Right renal pelvis (tissue), 4 donors: ENCODE measurements around the gene KDELR3. TPM values are rescaled to one million over a fixed set of nuclear protein-coding genes. Genes with fewer than 3 reads are reported as not detected.

Experiments used
- DNase-seq, 4 donors: peaks; one replicate each; pipeline ENCODE4 v3.0.0-alpha.2; 2013; ENCODE audit warnings: low read depth in 4 of 4, low spot score in 3 of 4, missing footprints in 1 of 4
- polyA plus RNA-seq, 4 donors: library from polyadenylated mRNA; unstranded; fragments of 120-200 nt; gene quantifications; one replicate each; pipeline ENCODE4 v1.2.1, GENCODE V29; 2013; ENCODE audit not compliant: insufficient read length in 4 of 4

Gene KDELR3
- polyA plus RNA-seq: 10 to 100 TPM; 12.5 to 15.2 (median 13.4) TPM

DNA sequence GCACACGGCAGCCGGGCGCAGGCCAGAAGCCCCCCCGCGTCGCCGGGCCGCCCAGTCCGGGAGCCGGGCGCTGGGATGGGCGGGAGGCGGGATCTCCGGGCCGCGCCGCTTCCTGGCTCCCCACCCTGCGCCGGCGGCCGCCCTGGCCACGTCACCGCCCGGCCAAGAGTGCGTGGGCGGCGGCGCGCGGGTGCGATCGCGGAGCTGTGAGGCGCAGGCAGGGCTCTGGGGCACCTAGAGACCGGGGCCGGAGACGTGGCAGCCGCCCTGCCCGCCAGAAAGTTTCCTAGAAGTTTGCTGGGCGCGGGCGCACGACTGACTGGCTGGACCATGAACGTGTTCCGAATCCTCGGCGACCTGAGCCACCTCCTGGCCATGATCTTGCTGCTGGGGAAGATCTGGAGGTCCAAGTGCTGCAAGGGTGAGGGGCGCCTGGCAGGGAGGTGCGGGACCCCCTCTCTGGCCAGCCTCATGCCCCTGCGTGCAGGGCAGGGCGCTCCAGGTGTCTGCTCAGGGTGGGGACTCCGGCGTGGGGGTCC, at the start of gene KDELR3:
KDELR3 (plus strand) TSS at position 193 of the 539 bp plus-strand sequence; CDS start at position 331, 138 bp downstream.
- DNase-seq: no peak

DNA sequence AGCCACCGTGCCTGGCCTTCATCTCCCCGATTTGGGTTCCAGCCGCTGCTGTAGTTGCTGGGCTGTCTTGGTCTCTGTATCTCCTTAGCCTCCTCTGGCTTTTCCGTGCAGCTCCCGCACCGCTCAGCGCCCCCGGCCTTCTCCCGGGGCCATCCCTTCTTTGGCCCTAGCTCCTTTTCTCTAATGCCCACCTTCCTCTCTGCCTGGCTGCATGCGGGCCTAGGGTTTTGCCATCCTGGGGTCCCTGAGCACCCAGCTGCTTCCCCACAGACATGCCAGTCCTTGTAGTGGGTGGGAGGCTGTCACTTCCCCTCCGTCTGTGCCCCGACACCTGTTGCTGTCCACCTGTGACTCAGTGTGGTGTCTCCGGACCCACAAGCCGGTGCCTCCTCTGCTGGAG, 49.3 kb upstream of the KDELR3 start:
- DNase-seq: no peak

DNA sequence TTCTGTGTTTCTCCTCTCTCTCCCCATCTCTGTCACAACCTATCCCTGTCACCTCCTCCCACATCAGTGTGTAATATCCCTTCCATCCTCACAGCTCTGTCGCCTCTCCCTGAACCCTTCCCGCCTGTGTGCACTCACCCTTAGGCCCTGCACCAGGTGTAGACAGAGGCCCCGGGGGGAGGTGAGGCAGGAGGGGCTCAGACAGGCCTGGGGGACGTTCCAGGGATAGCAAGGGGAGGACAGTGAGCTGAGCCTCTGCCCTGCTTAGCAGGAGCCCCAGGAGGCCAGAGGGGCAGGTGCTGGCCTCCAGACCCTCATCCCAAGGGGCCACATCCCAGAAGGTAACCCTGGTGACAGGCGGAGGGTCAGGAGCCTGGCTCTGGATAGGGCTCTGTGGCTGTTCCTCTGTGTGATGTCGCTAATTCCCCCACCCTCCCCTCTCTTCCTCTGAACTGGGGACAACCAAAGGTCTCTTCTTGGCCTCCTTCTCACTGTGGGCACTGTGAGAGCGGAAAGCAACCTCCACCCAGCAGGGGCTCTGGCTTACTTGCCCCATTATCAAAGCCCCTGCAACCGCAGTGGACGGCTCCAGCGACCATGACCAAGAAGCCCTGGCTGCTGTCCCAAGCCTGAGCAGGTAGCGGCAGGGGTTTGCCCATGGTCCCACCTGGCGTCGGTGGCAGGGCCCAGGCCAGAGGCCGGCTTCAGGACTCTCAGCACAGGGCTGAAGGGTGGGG, 48.6 kb upstream of the KDELR3 start:
- no peak for DNase-seq

DNA sequence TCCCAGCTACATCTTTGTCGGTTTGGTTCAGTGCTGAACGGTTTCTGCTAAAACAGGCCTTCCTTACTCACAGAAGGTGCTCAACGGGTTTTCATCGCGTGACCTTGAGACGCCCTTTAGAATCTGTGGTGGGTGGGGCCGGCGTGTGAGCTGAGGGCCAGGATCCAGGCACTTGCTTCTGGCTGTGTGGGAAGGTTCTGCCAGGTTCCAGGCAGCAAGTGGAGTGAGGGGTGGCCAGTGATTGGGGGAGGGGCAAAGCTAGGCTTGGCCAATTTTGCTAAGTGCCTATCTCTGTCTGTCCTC, 48.1 kb upstream of the KDELR3 start:
- DNase-seq: no peak

DNA sequence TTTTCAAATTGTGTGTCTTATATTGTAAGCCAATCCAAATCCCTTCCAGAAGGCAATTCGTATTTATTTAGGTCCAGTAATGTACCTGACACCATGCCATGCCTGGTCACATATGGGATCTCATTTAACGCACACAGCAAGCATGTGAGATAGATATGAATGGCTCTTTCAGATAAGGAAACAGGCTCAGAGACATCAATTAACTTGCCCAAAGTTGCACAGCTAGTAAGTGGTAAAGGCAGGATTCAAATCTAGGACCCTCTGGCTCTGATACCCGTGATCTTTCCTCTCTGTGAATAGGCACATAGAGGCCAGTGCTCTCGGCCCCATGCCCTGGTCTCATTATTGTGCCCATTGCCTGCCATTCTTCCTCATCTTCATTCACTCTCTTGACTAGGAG, 47.2 kb upstream of the KDELR3 start:
- no peak for DNase-seq

DNA sequence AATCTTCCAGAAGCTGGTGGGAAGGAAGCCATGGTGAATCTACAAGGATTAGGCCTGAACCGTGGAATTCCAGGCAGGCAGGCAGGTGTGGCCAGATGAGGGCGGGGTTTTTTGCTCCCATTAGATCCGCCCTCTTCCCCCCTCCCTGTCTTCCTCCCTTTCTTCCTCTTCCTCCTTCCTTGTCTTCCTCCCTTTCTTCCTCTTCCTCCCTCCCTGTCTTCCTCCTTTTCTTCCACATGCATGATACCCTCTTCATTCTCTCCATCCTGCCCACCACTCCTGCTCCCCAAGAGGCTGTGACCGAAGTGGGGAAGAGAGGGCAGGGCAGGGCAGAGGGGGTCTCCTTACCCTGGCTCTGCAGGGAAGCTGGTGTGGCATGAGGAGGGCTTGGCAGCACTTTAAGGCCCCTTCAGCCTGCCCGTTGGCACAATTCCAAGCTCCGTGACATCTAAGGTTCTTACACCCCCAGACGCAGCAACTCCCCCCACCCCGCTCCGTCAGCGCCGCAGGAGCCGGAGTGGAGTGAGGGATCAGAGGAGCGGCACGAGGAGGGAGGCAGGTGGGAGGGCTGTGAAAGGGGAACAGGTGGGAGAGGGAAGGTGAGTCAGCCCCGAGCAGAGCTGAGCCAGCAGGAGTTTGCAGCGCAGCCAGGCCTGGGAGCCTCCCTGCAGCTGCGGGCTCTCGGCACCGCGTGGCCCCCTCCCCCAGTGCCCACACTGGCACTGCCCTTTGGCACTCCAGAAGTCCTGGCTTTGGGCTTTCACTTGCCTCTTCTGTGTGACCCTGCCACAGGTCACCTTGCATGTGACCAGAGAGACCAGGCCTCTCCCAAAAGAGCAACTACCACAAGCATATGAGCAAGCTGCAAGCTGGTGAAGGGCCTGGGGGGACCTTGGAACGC, 45.0 kb upstream of the KDELR3 start:
- DNase-seq: peak in 1 of 4 donors; percentile 53

DNA sequence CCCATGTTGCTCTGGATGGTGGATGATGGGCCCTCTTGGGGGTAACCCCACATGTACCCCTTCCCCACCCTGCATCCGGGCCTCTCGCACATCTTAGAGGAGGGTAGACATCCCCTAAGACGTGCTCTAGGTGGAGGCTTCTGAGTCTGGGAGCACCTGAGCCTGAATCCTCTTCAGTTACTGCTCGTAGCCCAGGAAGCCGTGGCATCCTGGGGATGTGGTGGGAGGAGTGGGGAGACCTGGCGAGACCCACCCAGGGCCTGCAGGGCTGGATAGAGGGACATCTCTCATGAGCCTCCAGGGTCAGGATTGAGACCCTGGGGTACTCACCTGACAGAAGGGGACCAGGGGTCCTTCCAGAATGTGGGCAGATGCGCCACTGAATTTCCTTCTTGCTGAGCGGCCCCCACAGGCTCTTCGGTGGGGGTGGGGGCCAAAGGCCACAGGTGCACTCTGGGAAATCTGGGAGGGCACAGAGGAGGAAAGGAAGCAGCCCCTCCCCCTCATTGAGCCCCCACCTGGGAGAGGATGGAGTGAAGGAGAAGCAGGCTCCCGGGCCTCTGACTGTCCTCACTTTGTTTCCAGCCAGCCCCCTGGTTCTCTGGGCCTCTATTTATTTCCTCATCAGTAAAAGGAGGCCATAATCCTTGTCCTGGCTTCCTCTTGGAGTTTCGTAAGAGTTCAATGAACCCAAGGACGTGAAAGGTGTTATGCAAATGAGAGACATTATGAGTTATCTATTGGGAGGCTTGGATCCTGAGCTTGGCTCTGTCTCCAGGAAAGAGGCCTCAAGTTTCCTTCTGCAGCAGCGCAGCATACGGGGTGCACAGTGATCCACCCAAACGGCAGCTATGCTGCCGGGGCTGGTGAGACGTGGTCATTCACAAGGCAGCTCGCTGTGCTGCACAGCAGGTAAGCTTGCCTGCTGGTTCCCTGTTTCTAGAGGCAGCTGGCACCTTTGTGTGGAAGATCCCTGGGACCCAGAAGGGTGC, 44.1 kb upstream of the KDELR3 start:
- no peak for DNase-seq

DNA sequence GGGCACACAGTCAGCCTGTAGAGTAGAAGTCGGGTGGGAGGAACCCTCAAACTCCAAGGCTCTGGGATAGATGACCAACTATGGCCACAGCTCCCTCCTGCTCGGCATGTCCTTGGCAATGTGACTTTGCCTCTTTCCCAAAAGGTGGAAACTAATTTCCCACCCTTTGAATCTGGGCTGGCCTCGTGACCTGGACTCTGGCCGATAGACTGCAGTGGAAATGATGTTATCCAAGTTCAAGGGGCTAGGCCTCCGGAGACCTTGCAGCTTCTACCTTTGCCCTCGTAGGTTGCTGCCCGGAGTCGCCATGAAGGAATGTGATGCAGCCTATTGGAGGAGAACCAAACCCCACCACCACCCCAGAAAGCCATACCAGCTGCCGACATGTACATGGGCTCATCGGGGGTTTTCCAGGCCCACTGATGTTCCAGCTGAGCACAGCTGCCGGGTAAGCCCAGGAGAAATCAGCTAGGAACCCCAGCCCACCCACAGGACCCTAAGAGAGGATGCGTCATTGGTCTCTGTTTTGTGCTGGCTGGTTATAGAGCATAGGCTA, 43.3 kb upstream of the KDELR3 start:
- DNase-seq: no peak

DNA sequence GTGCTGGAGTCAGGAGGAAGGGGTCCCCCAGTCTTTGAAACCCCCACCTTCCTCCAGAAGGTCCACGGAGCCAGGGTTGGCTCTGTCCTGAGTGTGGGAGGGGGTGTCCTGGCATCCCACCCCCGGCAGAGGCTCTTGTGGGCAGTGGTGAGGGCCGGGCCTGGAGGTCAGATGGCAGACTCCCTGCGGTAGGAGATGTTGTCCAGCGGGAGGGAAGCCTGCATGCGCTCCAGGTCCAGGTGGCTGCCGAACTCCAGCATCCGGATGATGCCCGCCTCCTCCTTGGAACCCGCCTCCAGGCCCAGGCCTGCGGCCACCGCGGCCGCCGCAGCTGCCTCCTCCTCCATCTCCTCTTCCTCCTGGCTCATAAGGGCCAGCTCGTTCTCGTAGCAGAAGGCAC, 41.3 kb upstream of the KDELR3 start:
- no peak for DNase-seq

DNA sequence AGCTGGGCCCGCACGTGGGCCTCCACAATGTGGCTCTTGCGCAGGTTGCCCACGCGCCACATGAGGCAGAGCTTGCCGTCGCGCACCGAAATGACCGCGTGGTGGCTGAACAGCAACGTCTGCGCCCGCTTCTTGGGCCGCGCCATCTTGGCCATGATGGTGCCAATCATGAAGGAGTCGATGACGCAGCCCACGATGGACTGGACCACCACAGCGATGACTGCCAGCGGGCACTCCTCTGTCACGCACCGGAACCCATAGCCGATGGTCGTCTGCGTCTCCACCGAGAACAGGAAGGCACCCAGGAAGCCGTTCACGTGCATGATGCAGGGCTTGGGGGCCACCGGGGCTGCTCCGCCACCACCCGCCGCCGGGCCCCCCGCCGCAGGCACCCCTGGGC, 40.4 kb upstream of the KDELR3 start:
- no peak for DNase-seq

DNA sequence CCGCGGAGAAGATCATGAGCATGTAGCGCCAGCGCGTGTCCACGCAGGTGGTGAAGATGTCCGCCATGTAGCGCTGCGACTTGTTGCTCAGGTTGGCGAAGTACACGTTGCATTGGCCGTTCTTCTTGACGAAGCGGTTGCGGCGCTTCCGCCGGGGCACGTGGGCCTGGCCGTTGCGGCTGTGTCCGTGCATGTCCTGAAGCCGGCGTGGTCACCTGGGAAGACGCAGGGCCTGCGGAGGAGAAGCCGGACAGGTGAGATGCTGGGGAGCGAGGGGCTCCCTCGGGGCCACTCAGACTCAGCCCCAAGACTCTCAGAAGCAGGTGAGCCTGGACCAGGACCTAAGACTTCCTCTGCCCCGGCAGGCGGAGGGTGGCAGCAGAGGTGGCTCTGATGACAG, 40.0 kb upstream of the KDELR3 start:
- no peak for DNase-seq

DNA sequence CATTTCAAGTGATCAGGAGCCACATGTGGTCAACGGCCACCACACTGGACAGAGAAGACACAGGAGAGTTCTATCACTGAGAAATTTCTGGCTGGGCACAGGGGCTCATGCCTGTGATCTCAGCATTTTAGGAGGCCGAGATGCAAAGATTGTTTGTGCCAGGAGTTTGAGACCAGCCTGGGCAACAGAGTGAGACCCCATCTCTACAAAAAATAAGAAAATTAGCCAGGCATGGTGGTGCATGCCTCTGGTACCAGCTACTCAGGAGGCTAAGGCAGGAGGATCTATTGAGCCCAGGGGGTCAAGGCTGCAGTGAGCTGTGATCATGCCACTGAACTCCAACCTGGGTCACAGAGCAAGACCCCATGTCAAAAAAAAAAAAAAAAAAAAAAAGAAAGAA, 39.2 kb upstream of the KDELR3 start:
- no peak for DNase-seq

DNA sequence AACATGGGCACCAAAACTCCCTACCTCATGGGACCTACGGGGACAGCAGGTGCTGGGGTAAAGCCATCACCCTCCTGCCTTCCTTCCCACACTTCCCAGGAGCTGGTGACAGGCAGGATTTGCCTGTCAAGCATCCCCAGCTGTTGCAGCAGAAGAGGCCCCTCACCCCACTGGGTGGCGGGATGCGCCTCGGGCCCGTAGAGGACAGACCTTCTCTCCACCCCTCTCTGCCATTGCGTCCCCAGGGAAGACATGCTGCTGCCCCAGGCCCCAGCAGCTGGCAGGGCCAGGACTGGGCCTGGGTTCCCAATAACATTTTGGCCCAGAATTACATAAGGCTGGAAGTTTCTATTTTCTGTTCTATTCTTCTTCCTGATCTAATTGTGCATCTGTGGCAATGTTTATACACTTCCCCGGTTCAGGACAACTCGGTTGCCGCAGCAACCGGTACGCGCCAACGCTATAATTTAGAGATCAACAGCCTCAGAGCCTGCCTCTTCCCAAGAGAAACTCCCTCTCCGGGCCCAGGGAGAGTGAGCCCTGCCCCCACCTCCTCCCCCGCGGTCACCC, 38.3 kb upstream of the KDELR3 start:
- DNase-seq: no peak

DNA sequence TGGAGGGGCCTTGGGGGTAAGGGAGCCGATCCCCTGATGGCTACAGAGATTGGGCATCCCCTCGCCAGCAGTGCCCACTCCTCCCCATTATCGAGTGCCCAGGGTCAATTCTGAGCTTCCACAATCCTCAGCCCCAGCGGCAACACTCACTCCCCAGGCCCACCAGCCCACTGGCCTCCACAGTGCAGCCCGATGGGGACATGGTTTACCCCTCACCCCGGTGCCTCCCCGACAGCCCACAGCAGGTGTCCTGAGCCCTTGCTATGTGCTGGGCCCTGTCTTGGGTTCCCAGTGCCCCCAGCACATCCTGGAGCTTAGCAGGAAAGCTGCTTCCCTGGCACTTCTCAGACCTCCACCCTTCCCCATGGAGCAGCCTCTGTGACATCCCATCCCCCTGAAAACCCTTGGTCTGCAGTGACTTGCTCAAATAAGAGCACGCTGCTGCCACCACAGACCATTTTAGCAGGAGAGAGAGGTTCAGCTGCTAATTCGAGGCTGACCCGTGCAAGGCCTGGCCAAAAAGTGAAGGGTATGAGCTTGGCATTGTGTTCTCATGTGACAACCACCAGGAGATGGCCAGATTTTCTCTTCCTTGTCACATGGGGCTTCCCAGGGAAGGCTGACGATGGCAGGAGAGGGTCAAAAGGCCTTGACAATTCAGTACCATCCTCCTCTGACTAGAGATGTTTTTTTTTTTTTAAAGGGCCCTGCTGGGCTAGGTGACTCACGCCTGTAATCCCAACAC, 36.5 kb upstream of the KDELR3 start:
- DNase-seq: no peak

DNA sequence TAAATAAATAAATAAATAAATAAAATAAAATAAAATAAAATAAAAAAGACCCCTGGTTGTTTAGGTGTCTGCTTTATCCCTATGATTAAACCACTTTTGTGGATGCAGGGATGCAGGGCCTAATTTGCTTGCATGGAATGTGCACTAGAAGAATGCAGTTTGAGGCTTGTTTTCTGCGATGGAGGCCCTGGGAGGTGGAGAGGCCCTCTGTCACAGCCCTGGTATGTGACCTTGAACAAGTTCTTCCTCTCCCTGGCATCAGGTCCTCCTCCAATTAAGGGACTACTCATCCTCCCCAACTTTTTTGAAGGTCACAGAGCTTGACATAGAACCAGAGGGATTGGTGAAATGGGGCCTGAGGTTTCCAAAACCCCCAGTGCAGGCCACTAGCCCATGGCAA, 35.6 kb upstream of the KDELR3 start:
- DNase-seq: no peak

DNA sequence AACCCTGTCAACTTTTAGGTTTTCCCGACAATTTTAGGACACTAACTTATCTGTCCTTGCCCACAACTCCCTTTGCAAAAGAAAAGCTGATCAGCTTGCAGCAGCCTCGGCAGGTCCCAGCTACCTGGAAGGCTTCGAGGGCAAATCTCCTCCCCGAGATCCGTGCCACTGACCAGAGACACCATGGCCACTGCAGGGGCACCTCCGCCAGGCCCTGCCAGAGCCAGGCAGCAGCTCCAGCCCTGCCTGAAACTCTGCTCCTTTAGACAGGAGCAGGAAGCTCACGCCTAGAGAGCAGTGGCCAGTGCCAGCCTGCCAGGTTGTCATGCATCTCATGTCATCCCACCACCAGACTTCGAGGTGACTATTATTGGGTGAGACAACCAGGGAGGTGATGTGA, 34.0 kb upstream of the KDELR3 start:
- DNase-seq: no peak

DNA sequence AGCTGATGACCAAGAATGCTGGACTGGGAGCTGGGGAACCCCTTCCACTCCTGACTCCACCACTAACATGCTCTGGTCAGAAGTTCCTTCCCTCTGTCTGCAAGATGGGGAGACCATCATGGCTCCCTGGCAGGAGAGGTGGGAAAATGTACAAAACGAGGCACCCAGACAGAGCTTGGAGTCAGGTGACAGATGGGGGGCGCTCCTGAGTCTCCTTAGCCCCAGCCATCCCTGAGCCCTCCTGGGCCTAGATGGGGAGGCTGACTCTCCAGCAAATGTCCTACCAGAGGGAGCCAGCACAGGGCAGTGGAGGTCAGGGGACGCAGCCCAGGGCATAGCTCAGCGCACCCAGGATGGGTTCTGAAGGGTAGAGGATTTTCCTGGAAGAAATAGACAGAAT, 32.9 kb upstream of the KDELR3 start:
- no peak for DNase-seq

DNA sequence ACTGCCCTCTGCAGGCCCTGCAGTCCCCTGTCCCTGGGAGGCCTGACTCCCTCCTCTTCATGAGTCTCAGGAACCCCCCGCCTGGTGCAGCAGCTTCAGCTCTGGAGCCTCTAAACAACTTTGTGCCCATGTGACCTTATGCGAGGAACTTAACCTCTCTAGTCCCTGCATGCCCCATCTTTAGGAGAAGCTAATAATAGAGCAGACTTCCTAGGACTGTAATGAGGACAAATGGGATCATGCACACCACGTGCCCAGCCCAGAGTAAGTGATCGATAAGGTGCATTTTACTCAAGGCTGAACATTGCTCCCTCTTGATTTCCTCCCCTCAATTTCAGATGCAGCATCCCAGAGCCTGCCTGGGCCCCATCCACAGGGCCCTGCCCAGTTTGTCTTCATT, 31.9 kb upstream of the KDELR3 start:
- DNase-seq: no peak
